GM21447 (cell line): ENCODE measurements around the gene CLEC2L.
"Not testable (repeated sequence)": the region's sequence is repeated elsewhere in the genome, so short reads cannot be mapped to it uniquely, and the experiment has no call there.

ENCODE experiments used
- ATAC-seq: cut with Tn5 transposase; IDR thresholded peaks from one replicate; pipeline ENCODE4 v1.9.1; 2021; ENCODE audit not compliant: unreplicated experiment

The CLEC2L gene

DNA sequence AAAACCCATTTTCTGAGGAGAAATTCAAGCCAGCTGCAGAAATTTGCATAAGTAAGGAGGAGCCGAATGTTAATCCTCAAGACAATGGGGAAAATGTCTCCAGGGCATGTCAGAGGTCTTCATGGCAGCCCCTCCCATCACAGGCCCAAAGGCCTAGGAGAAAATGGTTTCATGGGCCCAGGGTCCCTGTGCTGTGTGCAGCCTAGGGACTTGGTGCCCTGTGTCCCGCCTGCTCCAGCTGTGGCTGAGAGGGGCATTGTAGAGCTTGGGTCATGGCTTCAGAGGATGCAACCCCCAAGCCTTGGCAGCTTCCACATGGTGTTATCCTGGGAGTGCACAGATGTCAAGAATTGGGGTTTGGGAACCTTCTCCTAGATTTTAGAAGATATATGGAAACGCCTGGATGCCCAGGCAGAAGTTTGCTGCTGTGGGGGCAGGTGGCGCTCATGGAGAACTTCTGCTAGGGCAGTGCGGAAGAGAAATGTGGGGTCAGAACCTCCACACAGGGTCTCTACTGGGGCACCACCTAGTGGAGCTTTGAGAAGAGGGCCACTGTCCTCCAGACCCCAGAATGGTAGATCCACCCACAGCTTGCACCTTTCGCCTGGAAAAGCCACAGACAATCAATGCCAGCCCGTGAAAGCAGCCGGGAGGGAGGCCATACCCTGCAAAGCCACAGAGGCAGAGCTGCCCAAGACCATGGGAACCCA, 30.7 kb downstream of the CLEC2L start:
- not testable (repeated sequence) for ATAC-seq

DNA sequence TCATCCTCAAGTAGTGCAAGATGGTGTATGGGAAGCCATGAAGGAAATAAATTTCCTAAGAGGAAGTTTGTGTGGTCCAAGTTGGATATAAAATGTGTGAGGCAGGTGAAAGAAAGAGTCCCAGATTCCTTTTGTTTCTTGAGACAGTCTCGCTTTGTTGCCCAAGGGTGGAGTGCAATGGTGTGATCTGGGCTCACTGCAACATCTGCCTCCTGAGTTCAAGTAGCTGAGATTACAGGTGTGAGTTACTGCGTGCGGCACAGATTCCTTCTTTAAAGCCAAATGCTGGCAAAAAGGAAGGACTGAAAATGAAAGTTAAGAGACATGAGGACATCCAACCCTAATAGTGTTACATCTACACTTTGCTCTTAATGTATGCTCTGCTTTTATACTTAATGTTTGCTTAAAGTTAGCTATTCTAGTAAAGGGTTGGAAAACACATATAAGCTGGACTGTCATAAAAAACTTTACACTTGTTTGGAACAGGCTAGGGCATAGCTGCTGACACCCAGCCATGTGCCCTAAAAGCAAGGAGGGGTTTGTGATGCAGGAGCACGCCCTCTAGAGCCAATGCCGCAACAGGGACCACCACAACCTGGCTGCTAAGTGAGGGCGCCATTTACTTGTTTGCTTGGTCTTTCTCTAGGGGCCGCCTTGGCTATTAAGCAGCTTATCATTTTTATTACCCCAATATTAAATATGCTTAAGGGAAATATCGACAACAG, 34.5 kb downstream of the CLEC2L start:
- no peak for ATAC-seq

DNA sequence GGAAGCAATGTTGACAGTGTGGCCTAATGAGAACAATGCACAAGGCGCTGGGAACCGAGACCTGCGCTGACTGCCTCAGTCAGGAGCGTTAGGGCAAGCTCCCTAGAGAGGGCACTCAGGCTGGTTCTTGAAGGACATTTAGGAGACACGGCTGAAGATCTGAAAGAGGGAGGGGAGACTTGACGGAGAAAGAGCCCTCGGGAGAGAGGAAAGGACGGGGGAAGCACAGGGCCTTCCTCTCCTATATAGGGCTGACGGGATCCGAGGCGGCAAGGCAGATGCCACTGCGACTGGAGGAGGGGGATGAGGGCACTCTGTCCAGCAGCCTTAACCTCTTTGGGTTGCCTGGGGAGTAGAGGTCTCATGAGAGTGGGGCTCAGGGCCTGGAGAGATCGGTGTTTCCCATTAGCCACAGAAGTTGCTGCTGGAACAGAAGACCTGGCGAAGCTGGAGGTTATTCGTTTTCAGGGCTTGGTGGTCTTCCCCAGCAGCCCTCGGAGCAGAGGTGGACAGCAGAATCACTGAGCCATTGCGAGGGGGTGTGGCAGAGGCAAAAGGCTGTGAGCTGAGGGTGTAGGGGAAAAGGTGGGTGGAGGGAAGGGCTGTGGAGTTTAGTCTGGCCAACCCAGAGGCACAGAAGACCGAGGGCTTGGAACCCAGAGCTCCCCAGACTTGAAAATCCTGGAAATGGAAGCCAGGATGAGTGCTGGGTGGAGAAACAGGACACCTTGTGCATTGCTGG, 36.0 kb downstream of the CLEC2L start:
- ATAC-seq = no peak

DNA sequence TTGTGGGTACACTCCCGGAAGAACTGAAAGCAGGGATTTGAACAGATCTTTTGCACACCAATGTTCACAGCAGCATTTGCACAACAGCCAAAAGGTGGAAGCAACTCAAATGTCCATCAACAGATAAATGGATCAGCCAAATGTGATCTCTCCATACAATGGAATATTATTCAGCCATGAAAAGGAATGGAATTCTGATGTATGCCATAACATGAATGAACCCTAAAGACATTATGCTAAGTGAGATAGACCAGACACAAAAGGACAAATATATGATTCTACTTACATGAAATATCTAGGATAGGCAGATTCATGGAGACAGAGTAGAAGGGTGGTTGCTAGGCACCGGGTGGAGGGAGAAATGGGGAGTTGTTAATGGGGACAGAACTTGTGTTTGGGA, 36.7 kb downstream of the CLEC2L start:
- no peak for ATAC-seq

DNA sequence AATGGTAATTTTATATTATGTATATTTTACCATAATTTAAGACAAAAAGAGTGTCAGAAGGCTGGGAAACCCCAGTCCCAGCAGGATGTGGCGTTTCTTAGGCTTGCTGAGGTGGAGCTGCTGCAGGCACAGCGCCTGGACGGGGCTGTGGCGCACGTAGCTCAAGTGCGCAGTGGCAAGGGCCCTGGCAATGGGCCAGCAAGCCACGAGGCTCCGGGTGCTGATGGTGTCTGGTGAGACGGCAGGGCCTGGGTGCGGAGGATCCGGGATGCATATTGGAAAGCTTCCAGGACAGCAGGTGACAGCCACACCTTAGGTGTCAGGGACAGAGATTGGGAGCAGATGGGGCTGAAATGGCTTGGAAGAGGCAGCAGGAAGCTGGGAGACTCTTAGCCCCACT, 37.2 kb downstream of the CLEC2L start:
- no peak for ATAC-seq

DNA sequence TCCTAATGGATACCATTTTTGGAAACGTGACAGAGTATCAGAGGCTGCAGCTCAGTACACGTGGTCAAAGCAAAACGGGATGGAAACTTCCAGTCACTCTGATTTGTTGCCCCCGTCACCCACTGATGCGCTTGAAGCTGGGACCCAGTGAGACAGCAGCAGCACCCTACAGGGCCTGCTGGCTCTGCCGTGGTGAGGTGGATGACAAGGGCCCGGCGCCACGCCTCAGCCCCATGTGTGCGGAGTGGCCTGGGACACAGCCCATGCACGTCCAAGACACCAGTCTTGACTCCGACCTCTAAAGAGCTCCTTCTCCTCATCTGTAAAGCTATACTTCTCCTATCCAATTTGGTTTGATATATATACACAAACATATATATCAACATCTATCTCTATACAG, 39.0 kb downstream of the CLEC2L start:
- ATAC-seq = no peak

DNA sequence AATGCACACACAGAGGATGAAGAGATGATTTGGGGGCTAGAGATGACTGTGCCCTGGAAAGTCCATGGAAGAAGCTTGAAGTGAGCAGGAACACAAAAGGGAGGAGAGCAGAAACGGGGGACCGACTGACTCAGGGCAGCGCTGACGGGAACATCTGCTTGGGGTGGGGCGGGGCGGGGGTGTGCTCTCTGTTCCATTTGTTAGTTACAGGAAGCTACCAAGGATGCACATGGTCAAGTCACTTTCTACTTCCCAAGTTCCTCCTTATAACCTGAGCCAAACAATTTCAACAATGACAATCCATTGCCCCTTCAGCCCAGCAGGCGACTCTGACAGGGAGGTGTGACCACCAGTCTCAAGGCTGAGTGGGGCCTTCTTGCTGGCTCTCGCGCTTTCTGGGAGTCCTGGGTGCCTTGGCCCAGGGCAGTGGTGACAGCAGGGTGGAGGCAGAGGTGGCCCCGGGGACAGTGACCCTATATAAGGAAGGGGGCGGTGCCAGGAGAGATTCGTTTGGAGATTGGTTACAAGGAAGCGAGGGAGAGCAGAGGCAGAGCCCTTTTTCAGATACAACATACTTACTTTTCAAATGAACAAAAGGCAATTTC, 39.6 kb downstream of the CLEC2L start:
- no peak for ATAC-seq

DNA sequence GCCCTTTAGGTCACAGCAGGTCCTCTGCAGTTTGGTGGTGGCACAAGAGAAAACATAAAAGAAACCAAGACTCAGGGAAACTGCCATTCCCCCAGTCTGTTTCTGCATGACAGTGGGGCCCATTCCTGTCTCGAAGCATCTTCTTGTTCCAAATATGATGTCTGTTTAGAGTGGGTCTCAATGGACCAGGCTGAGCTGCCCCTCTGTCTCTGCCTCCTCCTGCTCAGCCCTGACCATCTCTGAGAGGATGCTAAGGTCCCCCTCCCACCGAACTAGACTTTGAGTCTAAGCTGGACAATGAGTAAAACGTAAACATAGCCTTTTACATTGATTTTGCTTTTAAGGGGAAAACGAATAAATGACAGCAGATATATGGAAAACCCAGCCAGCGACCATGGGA, 40.4 kb downstream of the CLEC2L start:
- no peak for ATAC-seq

DNA sequence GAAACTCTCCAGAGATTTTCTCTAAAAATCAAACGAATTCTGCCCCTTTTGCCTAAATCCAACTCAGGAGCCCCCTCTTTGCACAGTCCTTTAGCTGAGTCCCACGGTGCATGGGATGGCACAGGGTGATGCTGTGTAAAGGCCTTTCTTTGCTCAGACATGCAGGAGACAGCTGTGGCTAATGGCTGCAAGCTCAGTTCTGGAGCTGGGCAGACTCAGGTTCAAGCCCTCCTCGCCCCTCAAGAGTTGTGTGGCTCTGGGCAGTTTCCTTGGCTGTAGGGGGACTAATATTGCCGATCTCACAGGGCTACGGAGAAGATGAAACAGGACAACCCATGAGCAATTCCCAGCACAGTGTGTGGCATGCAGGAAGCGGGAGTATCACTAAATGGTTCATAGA, 42.6 kb downstream of the CLEC2L start:
- ATAC-seq = no peak

DNA sequence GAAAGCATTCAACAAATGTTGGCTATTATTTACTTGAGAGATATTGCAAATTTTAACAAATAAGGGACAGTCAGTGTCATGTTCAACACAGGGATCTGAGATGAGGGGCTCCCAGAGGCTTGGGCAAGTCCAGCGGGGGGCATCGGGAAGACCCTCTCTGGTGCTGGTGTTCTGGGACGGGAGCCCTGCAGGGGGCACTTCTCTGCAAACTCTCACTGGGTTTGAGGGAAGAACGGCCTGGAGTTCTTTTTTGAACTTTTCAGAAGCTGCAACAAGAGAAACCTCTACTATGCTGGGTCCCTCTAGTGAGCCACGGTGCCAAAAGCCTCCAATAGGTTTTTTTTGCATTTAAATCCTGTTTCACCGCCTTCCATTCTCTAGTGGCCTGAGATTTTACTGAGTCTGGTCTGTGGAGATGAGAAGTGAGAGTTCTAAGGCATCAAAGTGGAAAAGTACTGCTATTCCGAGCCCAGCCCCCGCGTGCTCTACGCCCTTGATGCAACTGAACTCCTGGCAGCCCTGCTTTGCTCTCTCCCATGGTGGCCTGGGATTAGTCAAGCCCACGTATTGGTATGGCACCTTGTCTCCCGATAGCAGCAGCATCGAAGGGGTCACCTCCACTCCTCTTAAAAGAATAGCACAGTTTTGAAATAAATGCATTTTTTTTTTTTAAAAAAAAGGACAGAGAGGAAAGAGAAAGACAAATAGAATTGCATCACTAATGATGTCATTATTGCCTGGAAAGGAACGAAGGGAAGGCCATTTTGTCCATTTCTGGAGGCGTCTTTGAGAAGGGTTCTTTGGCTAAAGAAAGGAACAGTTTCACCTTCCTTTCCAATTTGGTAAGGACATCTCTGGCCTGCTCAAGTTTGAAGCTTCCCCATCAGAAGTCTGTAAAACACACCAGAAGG, 43.5 kb downstream of the CLEC2L start:
- no peak for ATAC-seq

DNA sequence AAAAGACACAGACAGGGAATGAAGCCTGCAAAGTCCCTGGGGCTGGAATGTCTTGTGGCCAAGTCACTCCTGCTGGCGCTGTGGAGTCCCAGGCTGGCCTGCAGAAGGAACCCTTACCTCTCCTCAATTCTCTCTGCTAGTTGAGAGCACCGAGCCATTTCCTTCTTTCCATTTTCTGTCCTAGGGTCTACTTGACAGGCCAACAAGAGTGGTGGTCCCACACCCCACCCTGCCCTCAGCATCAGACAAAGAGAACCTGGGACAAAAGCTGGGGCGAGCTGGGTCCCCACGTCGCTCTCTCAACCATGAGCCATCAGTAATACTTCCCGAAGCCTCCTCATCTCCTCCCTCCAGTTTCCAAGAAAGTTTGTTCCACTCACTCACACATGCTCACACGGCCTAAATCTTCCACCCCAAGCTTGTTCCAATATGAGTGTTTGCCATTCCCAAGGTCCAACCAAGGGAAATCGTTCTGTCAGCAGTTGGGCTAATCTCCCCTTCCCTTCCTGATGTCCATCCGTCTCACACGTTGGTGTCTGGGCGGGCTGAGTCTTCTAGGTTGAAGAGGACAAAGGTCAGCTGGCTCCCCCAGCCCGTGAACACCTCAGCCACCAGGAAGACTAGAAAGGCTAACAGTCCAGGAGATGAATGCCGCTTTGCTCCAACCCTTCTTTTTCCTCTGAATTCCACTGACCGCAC, 44.3 kb downstream of the CLEC2L start:
- ATAC-seq = no peak

DNA sequence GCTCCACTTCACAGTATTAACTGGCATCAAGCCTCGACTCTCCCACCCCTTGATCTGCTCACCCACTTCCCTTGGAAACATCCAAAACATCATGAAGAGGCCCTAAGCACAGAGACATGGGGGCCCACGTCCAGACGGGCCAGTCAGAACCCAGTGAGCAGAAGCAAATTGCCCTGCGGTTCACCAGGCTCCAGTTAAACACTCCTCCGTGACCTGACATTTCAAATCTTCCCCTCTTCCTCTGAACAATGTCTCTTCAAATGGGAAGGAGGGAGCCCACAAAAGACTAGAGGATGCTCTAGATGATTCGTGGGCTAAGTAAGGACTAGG, 44.8 kb downstream of the CLEC2L start:
- no peak for ATAC-seq

DNA sequence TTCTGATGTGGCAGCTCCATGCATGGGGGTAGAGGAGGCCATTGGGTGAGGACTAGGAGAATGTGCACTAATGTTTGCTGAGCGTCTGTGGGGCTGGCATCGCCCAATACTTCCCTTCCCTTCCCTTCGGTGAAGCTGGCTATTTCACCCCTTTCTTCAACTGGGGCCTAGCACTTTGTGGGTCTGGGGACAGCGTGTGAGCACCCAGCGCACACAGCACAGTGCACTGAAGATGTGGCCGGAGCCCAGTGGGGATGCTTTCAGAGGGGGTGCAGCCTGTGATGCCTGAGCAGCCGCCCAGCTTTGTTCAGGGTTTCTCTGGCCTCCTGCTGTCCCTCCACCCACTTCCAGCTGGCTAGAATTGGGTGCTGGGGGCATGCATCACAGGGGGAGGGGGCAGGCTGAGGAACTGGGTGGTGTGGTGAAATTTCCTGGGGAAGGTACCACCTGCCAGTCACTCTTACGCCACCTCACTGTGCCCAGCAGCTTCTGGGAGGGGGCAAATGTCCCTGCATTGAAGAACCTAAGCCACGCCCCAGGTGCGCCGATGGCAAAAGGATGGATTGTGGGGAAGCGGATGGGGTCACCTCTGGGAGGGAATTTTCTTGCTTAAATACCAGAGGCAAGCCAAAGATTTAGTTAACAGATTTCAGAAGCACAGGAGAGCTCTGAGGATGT, 45.5 kb downstream of the CLEC2L start:
- ATAC-seq = no peak

DNA sequence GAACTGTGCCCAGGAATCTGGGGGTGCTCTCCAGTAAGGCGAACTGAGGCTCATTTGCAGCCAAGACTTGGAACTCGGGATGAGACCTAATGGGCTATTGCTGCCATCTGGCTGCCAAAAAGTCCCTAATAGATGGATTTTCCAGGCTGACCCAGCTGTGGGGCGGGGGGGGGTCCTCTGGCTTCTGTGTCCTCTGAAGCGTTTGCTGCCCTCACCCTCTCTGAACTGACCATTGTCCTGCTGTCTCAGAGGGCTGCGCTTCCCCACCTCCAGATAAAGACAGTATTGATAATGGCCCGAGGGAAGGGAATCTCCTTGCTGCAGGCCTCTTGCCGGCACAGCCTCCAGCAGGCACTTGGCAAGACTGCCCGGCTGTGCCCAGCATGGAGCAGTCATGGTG, 46.6 kb downstream of the CLEC2L start:
- no peak for ATAC-seq

DNA sequence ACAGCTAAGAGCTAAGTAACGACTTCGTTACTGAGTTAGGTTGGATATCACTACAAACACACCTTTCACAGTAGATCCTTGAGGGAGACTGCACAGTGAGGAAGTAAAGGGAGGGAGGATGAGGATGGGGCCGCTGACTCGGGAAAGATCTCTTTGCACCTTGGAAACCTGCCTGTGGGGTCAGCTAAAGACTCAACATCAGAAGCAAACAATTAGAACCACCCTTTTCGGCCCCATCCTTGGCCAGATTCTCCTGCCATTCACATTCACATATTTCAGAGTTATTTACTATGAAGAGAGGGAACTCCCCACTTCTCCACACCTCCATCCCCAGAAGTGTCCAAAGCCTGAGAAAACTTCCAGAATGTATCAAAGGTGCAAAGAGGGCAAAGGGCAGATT, 47.1 kb downstream of the CLEC2L start:
- no peak for ATAC-seq

DNA sequence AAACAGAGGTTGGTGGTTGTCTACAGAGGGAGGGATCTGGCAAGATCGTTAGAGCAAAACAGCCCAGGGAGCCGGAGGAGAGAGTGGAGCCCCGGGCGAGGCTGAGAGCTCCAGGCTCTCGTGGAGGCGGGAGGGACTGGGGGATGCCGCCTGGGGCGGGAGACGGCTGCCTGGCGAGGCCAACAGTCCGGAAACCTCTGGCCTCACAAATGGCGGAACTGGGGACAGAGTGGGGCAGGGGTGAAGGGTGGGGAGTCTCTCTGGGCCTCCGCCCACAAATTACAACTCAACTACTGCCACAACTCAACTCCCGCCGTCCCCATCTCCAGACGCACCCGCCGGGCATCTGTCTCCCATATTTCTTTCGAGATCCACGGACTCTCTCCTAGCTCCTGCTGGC, 47.7 kb downstream of the CLEC2L start:
- no peak for ATAC-seq

DNA sequence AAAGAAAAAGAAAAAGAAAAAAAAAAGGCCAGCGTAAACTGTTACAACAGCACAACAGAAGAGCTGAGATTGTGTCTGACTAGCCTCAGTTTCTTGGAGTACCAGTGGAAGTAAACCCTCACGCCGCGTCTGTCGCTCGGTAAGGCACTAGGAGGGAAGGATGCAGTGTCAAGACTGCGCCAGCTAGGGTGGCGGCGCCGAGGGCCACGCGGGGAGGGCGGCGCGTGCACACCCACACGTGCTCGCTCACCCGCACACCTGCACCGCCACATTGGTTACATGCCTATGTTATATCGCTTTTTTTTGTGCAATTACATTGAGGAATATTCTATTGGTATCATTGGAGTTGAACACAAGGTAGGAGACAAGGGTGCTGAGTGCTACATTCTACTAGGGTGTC, 48.2 kb downstream of the CLEC2L start:
- ATAC-seq = no peak

DNA sequence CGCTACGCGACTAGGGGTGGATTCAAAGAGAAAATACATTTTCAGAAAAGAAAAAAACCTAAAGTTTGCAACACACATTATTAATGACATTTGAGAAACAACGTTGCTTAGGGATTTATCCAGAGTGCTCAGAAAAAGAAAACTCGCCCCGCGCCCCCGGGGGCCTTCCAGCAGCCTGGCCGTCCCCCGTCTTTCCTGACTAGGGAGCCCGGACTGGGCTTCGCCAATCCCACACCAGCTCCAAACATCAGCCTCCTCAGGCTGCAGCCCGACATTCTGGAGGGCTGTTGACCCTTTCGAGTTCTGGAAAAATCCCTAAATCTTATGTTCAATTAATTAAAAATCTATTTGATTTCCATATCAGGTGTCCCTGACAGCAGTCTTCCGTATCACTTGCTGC, 48.6 kb downstream of the CLEC2L start:
- ATAC-seq = no peak

DNA sequence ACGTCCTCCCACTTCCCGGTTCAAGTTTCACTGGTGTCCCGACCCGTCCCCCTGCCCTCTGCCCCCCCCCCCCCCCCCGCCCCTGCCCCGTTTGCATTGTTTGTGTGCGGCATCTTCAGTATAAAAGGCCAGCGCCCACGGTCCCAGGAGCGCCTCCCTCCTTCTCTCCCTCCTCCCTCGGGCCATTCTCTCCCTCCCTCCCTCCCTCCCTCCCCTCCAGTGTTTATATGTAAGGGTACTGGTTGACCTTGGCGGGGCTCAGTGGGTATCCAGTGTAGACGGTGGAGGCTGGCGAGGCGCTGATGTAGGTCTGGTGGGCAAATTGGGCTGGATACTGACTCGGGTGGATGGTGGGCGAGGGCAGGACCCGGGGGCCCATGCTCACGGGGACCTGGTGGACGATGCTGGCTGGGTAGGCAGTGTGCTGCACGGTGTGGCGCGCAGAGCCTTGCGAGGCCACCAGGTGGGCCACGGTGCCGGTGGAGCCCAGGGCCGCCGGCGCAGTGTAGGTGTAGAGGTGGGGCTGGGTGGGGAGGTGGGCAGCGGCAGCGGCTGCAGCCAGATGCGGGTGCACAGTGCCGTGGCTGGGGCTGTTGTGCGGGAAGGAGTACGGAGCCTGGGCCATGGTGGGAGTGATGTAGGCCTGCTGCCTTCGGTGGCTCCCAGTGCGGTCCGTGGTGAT, 49.4 kb downstream of the CLEC2L start:
- ATAC-seq = no peak
